SK-N-SH (cell line): ENCODE measurements around the gene PTGFRN. TPM values are rescaled to one million over a fixed set of nuclear protein-coding genes. Genes with fewer than 3 reads are reported as not detected.

Experiments
- CTCF ChIA-PET: fragments of 300-600, 350-600 bp; formaldehyde crosslinking; extraction: SDS; loops from one replicate; lab custom pipeline; 2021; lab: Yijun Ruan, JAX
- POLR2A ChIA-PET: fragments of 350-600 bp; sonication (Branson Sonifier 250); formaldehyde crosslinking; extraction: SDS; loops from one replicate; lab custom pipeline; 2020; ENCODE audit warnings: antibody characterized with exemption, inconsistent platforms; lab: Yijun Ruan, JAX
- DNase-seq: peaks from one replicate; pipeline ENCODE4 v3.0.0; 2012
- H2AFZ ChIP-seq: fragments of 200-600 bp; sonication (generic); 2 replicates; pipeline ENCODE4 v1.8.1; 2016; ENCODE audit warnings: antibody characterized with exemption, mild to moderate bottlenecking, low read depth
- H3F3A ChIP-seq: fragments of 200-600 bp; sonication (generic); replicated peaks from 2 replicates; pipeline ENCODE3; 2016; ENCODE audit warnings: antibody characterized with exemption, mild to moderate bottlenecking; ENCODE audit not compliant: insufficient read depth
- H3K27ac ChIP-seq, 2 experiments: fragments of 200-500 bp in 1 of 2; fragments of 200-600 bp in 1 of 2; sonication (Bioruptor generic) in 1 of 2; sonication (generic), shearing (Covaris generic) in 1 of 2; 2 replicates each; pipeline versions ENCODE4 v1.5.1 to v1.6.1; 2014 to 2016; ENCODE audit warnings: low read depth in 2 of 2, inconsistent platforms in 1 of 2, low read length in 1 of 2, mild to moderate bottlenecking in 1 of 2, mixed read lengths in 1 of 2
- H3K27me3 ChIP-seq: fragments of 200-600 bp; sonication (generic), shearing (Covaris generic); 2 replicates; pipeline ENCODE4 v1.6.1; 2016; ENCODE audit warnings: mixed run types; ENCODE audit not compliant: insufficient read depth
- H3K36me3 ChIP-seq, 2 experiments: fragments of 200-500 bp in 1 of 2; fragments of 200-600 bp in 1 of 2; sonication (Bioruptor generic) in 1 of 2; sonication (generic) in 1 of 2; replicated peaks in 1 of 2; 2 replicates each; pipeline versions ENCODE3 to v1.5.1; 2014 to 2016; ENCODE audit warnings: low read length in 1 of 2, mild to moderate bottlenecking in 1 of 2; ENCODE audit not compliant: insufficient read depth in 2 of 2, control insufficient read depth in 1 of 2
- H3K4me1 ChIP-seq, 2 experiments: fragments of 200-500 bp in 1 of 2; fragments of 200-600 bp in 1 of 2; sonication (Bioruptor generic) in 1 of 2; sonication (generic), shearing (Covaris generic) in 1 of 2; 2 replicates each; pipeline versions ENCODE4 v1.5.1 to v1.6.1; 2014 to 2016; ENCODE audit warnings: low read depth in 1 of 2, low read length in 1 of 2, mixed run types in 1 of 2; ENCODE audit not compliant: insufficient read depth in 2 of 2, control insufficient read depth in 1 of 2
- H3K4me2 ChIP-seq: fragments of 200-600 bp; sonication (generic), shearing (Covaris generic); 2 replicates; pipeline ENCODE4 v1.6.1; 2017; ENCODE audit warnings: mixed run types
- H3K4me3 ChIP-seq, 2 experiments: fragments of 200-500 bp in 1 of 2; fragments of 200-600 bp in 1 of 2; sonication (Bioruptor generic) in 1 of 2; sonication (generic), shearing (Covaris generic) in 1 of 2; 2 replicates each; pipeline versions ENCODE4 v1.5.1 to v1.8.1; 2014 to 2016; ENCODE audit warnings: low read depth in 2 of 2, inconsistent platforms in 1 of 2, low read length in 1 of 2, mild to moderate bottlenecking in 1 of 2, mixed read lengths in 1 of 2, moderate library complexity in 1 of 2
- H3K79me2 ChIP-seq: fragments of 200-600 bp; sonication (generic); 2 replicates; pipeline ENCODE4 v1.8.1; 2017; ENCODE audit warnings: mild to moderate bottlenecking; ENCODE audit not compliant: insufficient read depth
- H3K9ac ChIP-seq: fragments of 200-600 bp; sonication (generic); 2 replicates; pipeline ENCODE4 v1.6.1; 2017; ENCODE audit warnings: mixed run types
- H3K9me2 ChIP-seq: fragments of 200-600 bp; sonication (generic); 2 replicates; pipeline ENCODE4 v1.6.1; 2017; ENCODE audit warnings: mixed run types
- H3K9me3 ChIP-seq: fragments of 200-600 bp; sonication (generic); 2 replicates; pipeline ENCODE4 v1.6.1; 2017; ENCODE audit warnings: mixed run types, mild to moderate bottlenecking, moderate library complexity
- H4K20me1 ChIP-seq: fragments of 200-600 bp; sonication (generic); 2 replicates; pipeline ENCODE4 v1.6.1; 2017; ENCODE audit warnings: mild to moderate bottlenecking, mixed run types; ENCODE audit not compliant: insufficient read depth
- EP300 ChIP-seq, 2 experiments: IDR thresholded peaks; 2 replicates each; pipeline versions ENCODE4 v1.4.0 to v1.6.1; 2012; ENCODE audit warnings: borderline replicate concordance in 1 of 2, low read depth in 1 of 2, low read length in 1 of 2
- FOSL2 ChIP-seq: IDR thresholded peaks from 2 replicates; pipeline ENCODE4 v1.4.0; 2012; ENCODE audit warnings: low read depth, mild to moderate bottlenecking, moderate library complexity, borderline replicate concordance
- MEF2A ChIP-seq: IDR thresholded peaks from 2 replicates; pipeline ENCODE4 v1.4.0; 2012; ENCODE audit warnings: low read depth, borderline replicate concordance
- SMC3 ChIP-seq: IDR thresholded peaks from 2 replicates; pipeline ENCODE4 v1.6.1; 2012; ENCODE audit warnings: low read depth, low read length, improper control_type of control experiment
- WGBS: methylation state at CpG from one replicate; pipeline ENCODE4 v1.1.6; 2017; ENCODE audit warnings: low lambda C conversion rate; 5-methylcytosine and 5-hydroxymethylcytosine counted together
- polyA plus RNA-seq, 3 experiments: library from polyadenylated mRNA; depleted of rRNA; stranded (reverse); fragments of >200 nt; gene quantifications; 2 replicates each; pipeline ENCODE4 v1.2.3, GENCODE V29; 2012
- TF ChIP-seq, protein P1 (sequence below): IDR thresholded peaks from 2 replicates; pipeline ENCODE4 v1.4.0; 2012; ENCODE audit warnings: low read depth, borderline replicate concordance
- TF ChIP-seq, protein P2 (sequence below): IDR thresholded peaks from 2 replicates; pipeline ENCODE4; 2012

The PTGFRN gene
- polyA plus RNA-seq, 1 of the 3 experiments (the other 2 are of a cell fraction): 22.4 TPM

DNA sequence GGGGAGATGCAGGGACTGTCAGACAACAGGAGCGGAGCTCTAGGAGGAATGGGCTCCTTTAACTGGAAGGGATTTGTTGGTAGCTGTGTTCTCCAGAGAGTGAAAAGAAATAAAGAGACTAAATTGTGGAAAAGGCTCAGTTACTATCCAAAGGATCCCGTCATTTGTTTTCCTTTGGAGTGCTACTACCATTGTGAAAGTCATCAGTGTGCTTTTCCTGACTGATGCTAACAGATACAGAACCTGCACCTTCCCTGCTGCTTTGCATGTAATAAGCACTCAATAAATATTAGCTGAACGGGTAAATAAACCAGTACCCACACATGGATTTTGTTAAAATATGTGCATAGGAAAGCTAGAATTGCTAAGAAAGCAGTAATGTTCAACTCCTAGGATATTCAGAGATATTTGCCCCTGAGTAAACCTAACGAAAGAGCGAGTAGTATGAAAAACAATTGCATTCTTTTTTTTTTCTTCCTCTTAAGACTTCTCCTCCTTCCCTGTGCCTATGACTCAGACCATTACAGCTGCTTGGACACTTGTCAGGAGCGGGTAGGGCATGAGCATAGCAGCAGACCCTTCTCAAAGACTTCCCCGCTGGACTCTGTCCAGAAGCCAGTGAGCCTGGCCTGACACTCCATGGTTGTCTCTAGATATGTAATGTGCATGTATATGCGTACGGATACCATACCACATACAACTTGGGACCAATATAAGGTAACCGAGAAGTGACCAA, 41.7 kb downstream of the PTGFRN start:
- Histone ChIP-seq H3K9me3 (no peaks in the 10 kb centered on the region), H3K4me2 (no peak overlapping the region), H2AFZ (no peak overlapping the region), H3F3A (no peaks in the 10 kb centered on the region), H3K4me3 (no peak overlapping the region), H3K4me1 (peaks cover 0 to 17% of the 10 kb centered on the region in 2 experiments; a peak in 2 of 4 replicates), H4K20me1 (no peaks in the 10 kb centered on the region), H3K79me2 (no peaks in the 10 kb centered on the region), H3K27me3 (no peaks in the 10 kb centered on the region), H3K27ac (no peak overlapping the region), H3K9ac (no peak overlapping the region), H3K36me3 (peaks cover 0 to 2% of the 10 kb centered on the region in 2 experiments), H3K9me2 (no peaks in the 10 kb centered on the region)
- CTCF ChIA-PET: interaction anchor here (0.7 to 2.0 kb wide), 5 partner anchors 11 to 226 kb away, joined by 3 to 8 read pairs (median 3); no protein-coding TSS in a partner anchor
- POLR2A ChIA-PET: no interaction called here
- 79% methylated on average over 10 of the region's 10 CpGs for WGBS
- peak; percentile 5; the same call in 1 of the 2 replicates for TF ChIP-seq FOSL2
- TF ChIP-seq, protein P1, sequence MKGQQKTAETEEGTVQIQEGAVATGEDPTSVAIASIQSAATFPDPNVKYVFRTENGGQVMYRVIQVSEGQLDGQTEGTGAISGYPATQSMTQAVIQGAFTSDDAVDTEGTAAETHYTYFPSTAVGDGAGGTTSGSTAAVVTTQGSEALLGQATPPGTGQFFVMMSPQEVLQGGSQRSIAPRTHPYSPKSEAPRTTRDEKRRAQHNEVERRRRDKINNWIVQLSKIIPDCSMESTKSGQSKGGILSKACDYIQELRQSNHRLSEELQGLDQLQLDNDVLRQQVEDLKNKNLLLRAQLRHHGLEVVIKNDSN: no peak
- no peak for DNase-seq

DNA sequence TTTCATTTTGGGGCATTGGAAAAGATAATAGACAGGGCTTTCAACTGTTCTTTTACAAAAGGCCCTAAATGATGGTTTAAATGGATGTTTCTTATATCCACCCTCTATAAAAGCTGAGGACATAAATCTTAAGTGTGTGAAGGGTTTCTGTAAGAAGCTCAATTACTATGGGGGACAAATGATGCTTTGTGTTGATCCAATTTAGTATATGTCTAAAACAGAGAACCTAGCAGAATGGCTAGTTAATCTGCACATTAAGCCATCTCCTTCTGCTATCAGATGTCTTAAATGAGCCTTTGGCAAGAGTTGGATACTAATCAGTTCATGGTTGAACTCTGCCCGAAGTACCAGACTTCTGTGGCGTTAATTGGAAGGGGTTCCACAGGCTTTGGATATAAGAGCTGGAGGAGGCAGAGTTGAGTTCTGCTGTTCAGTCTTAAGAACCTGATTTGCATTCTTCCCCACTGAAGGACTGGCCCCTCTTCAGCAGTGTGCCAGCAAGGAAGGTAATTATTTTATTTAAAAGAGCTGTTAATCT, 43.1 kb downstream of the PTGFRN start:
- no peak overlapping the region for H3K9ac ChIP-seq
- H2AFZ ChIP-seq: no peak overlapping the region
- H3K9me3 ChIP-seq: no peaks in the 10 kb centered on the region
- H3K4me2 ChIP-seq: no peak overlapping the region
- WGBS: 100% methylated on average over 2 of the region's 2 CpGs
- peaks cover 0 to 12% of the 10 kb centered on the region in 2 experiments; a peak in 2 of 4 replicates for H3K4me1 ChIP-seq
- H3K27ac ChIP-seq: no peak overlapping the region
- TF ChIP-seq SMC3: no peak
- TF ChIP-seq MEF2A: no peak
- TF ChIP-seq, all 33 proteins: peak for 0
- Histone ChIP-seq H3K27me3 (no peaks in the 10 kb centered on the region), H3K9me2 (no peaks in the 10 kb centered on the region), H3F3A (no peaks in the 10 kb centered on the region), H3K36me3 (peaks cover 0 to 2% of the 10 kb centered on the region in 2 experiments), H4K20me1 (no peaks in the 10 kb centered on the region), H3K79me2 (no peaks in the 10 kb centered on the region), H3K4me3 (no peak overlapping the region)
- DNase-seq: no peak
- ChIA-PET CTCF (interaction anchor here (0.6 kb wide), 1 partner anchor 405 kb away, joined by 3 read pairs; no protein-coding TSS in a partner anchor), POLR2A (no interaction called here)

DNA sequence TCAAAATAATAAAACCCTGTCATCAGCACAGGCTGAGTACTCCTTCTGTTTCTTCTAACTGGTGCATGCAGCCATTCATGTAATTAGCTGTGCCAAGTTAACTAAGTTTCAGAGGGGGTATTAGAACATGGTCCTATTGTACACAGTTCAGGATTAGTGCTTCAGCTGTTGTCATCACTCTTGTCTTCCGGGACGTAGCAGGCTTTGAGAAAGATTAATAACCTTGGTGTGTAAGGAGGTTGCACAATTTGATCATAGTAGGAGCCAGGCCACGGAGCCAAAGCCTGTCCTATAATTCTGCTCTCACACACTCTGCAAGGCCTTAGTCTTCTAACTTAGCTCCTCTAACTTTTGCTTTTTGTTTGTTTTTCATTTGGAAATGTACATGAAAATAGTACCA, 44.7 kb downstream of the PTGFRN start:
- Histone ChIP-seq H3K36me3 (peaks cover 0 to 2% of the 10 kb centered on the region in 2 experiments), H3F3A (no peaks in the 10 kb centered on the region), H3K9me3 (no peaks in the 10 kb centered on the region), H3K9ac (no peak overlapping the region), H4K20me1 (no peaks in the 10 kb centered on the region), H3K9me2 (no peaks in the 10 kb centered on the region), H3K4me2 (no peak overlapping the region), H3K27ac (no peak overlapping the region), H2AFZ (no peak overlapping the region), H3K27me3 (no peaks in the 10 kb centered on the region), H3K4me1 (peaks cover 0 to 9% of the 10 kb centered on the region in 2 experiments; a peak in 2 of 4 replicates), H3K79me2 (no peaks in the 10 kb centered on the region), H3K4me3 (no peak overlapping the region)
- POLR2A ChIA-PET: no interaction called here
- 82% methylated on average over 3 of the region's 3 CpGs for WGBS
- CTCF ChIA-PET: interaction anchor here (0.7 kb wide), 1 partner anchor 805 kb away, joined by 3 read pairs; no protein-coding TSS in a partner anchor
- no peak for DNase-seq
- TF ChIP-seq EP300 (IDR thresholded peaks at IDR 0.05; ENCODE audit: borderline replicate concordance in 1 of 2, low read depth in 1 of 2, low read length in 1 of 2) (no peak), SMC3 (no peak)
- TF ChIP-seq, protein P2, sequence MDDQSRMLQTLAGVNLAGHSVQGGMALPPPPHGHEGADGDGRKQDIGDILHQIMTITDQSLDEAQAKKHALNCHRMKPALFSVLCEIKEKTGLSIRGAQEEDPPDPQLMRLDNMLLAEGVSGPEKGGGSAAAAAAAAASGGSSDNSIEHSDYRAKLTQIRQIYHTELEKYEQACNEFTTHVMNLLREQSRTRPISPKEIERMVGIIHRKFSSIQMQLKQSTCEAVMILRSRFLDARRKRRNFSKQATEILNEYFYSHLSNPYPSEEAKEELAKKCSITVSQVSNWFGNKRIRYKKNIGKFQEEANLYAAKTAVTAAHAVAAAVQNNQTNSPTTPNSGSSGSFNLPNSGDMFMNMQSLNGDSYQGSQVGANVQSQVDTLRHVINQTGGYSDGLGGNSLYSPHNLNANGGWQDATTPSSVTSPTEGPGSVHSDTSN: no peak
